ACHN (cell line): ENCODE measurements around the gene CRTC1.
A peak's percentile ranks its signal among the peaks of the same experiment; 100 is the strongest.

Experiments used
- DNase-seq: peaks from one replicate; pipeline ENCODE4 v3.0.0-alpha.2; 2015
- in situ Hi-C: cut with HindIII; loops from 2 replicates; pipeline ENCODE4 v1.10.0; 2017; ENCODE audit warnings: low sequenced_read_pairs, low pct_ligation_motif_present, low pct_unique_long_range_greater_than_20kb

The CRTC1 gene

DNA sequence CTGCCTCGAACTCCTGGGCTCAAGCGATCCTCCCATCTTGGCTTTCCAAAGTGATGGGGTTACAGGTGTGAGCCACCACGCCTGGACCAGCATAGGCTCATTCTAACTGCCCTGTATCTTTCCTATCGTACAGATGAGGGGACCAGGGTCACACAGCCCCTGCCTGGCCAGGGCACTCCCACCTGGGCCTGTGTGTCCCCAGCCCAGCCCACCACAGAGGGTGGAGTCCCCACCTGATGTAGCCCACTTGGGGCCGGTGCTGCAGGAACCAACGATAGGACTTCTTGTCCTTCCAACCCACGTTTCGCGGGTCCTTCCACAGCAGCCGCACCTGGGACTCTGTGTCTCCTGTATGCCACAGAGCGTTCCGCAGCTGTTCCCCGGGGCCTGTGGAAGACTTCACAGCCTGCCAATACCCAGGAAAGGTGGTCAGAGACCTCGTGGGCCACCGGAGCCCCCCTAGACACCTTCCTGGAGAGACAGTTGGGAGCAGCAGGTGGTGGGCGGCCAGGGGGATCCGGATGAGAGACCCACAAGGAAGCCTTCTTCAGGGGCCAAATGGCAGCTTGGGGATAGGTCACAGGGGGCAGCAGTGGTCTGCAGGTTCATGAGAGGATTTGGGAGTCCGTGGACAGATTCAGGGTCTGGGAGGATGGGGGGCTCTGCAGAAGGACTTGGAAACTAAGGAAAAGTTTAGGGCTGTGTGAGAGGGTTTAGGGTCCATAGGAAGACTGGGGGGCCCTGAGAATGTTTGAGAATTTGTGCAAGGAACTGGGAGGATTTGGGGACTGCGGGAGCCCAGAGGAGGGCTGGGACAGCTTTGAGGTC is 100.7 kb downstream of the CRTC1 start:
- no peak for DNase-seq
- in situ Hi-C loops, result no loop called here

DNA sequence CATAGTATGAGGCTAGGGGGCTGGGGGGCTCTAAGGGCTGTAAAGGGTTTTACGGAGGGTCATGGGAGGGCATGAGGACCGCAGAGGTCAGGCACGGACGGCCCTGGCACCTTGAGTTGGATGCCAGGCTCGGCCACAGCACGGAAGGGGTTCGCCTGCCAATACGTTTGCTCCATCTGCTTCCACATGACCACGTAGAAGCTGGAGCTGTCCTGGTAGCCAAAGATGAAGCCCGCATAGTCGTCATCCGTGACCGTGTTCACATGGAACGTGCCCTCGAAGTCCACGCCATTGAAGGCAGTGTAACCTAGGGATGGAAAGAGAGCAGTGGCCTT is 101.3 kb downstream of the CRTC1 start:
- in situ Hi-C loops, result no loop called here
- no peak for DNase-seq

DNA sequence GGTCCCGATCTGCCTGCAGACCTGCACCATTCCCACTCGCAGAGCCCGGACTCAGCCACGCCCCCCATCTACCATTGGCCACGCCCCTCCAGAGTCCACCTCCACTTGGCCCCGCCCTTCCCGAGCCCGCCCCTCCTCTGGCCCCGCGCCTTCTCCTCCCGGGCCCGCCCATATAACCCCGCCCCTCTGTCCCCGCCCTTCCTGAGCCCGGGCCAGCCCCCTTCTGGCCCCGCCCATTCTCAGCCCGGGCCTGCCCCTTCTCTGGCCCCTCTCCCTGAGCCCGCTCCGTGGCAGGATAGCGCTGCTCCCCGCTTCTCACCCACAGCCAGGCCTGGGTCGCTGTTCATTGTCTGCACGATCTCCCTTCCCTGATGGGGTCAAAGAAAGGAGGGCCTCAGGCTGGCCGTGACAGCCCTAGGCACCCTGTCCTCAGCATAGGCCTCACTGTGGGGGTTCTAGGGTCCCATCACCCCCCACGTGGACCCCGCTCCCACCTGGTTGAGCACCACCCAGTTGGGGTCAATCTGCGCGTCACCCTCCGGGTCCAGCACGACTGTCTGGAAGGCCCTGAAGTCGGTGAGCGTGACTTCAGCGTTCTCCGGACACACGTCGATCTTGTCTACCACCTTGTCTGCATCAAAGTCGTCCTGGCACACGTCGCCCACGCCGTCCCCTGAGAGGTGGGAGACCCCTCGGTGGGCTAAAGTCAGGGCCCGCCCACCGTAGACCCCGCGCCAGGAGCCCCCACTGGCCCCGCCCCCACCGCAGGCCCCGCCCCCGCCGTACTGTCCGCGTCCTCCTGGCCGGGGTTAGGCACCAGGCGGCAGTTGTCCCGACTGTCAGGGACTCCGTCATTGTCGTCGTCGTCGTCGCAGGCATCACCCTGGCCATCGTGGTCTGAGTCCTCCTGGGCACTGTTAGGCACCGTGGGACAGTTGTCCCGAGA is 102.0 kb downstream of the CRTC1 start:
- peak; percentile 40 for DNase-seq
- in situ Hi-C loops, result no loop called here

DNA sequence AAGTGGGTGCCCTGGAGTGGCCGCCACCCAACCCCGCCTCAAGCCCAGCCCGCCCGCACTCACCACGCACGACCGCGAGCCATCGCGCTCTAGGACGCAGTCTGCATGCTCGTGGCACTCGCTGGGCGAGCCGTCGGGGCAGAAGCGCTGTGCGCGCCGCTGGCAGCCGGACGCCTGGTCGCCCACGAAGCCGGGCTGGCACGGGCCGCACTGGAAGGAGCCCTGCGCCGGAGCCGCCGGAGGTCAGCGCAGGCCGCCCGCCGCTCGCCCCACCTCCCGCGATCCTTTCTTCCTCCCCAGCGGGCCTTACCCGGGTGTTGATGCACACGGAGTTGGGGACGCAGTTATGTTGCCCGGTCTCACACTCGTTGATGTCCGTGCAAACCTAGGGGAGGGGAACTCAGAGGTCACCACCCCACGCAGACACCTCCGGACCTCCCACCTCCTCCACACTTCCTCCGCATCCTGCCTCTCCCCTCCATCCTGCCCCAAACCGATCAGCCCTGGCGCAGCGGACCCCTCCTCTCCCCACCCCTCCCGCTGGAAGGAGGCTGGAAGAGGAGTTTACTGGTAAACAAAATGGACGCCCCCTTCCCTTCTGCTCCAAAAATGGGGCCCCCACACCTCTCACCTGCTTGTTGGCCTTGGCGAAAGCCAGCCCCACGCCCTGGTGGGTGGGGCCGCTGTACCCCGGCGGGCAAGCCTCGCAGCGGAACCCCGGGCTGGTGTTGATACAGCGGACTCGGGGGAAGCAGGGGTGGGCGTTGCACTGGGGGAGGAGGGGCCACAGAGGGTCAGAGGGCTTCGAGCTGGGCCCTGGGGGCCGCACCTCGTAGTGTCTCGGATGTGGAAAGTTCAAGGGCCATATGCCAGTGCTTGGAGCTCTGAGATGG is 105.3 kb downstream of the CRTC1 start:
- DNase-seq, result no peak
- in situ Hi-C loops, result no loop called here

DNA sequence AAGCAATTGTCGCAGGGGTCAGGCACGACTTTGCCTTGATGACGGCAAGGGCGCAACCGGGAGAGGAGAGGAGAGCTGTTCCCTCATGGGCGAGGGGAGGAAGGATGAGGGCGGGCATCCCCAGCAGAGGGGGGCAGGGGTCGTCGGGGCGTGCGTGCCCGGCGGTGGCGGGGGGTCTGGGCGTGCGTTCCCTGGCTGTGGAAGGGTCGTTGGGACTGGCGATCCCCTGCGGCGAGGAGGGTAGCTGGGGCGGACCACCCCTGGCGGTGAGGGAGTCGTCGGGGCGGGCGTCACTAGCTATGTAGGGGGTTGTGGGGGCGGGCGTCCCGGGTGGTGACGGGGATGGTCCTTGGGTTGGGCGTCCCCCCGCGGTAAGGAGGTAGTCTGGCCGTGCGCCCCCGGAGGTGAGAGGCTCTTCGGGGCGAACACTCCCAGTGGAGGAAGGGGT is 106.0 kb downstream of the CRTC1 start:
- no peak for DNase-seq
- in situ Hi-C loops, result no loop called here

DNA sequence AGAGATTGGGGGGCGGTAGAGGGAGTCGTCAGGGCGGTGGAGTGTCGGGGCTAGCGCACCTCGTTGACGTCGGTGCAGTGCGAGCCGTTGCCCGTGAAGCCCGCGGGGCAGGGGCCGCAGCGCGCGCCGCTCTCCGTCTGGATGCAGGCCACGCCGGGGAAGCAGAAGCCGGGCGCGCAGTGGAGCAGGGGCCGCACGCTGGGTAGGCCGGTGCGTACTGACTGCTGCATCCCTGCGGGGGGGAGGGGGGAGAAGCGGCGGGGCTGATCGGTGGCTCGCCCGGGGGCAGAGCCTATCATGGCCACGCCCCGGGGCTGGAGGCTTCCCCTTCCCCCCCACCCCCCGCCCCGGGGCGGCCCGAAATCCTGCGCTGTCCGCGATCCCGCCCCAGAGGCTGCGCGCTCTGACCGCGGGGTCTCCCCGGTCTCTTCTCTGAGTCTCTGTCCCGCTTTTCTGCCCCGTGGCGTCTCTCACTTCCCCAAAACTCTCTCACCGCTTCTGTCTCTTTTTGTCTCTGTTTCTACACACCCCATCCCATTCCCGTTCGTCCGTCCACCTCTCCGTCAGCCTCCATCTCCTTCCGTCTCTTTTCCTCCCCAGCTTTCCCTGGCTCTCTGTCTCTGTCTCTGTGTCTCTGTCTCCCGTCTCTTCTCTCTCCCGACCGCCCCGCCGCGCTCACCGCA is 106.5 kb downstream of the CRTC1 start:
- in situ Hi-C loops, result no loop called here
- no peak for DNase-seq

DNA sequence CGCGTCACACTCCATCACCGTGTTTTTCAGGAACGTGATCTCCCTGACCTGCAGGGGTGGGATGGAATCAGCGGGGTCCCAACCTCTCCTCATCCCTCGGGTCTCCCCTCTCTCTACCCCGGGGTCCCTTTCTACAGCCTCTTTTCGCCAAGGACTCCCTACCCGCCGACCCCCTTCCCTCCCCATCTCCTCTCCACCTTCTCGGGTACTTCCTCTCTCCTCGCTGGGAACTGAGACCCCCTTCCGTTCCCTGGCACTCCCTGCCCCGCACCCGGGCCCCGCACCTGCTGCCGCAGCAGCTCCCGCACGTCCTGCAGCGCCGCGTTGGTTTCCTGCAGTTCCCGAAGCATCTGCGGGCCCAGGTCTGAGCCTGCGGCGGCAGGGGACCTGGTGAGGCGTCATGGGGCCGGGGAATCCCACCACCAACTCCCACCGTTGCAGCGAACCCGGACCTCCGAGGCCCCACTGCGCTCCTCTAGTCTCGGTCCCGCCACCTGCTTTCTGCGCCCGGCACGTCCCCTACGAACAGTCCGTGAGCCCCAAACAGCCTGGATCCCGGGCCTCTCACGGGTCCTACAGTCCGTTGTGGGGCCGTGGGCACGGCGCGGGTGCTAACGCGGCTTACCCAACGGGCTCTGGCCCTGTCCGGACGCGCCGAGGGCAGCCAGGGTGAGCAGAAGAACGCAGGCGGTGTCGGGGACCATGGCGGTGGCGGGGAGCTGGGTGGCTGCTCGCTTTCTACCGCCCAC is 107.3 kb downstream of the CRTC1 start, which contains the start of gene COMP:
Gene COMP, minus strand, starts transcription at position 740 of the 749 bp plus-strand sequence. Its CDS starts 36 bp downstream, at position 704.
- in situ Hi-C loops, result no loop called here

DNA sequence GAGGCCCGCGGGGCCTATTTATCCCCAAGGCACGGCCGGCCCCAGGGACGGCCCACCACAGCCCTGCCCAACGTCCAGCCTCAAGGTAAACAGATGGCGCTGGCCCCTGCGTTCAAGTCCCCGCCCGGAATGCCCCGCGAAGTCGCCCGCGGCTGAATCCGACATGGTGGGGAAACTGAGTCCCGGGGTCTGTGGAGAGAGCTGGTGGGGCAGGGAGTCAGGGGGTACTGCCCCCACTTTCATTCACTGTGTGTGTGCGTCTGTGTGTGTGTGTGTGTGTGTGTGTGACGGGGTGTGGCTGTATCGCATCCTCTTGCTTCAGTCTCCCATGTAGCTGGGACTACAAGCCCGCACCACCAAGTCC is 107.8 kb downstream of the CRTC1 start:
- in situ Hi-C loops, result no loop called here
- no peak for DNase-seq

More for the DNA sequence above, 107.3 kb downstream of the CRTC1 start, which contains the start of gene COMP:
- DNase-seq, result no peak

DNA sequence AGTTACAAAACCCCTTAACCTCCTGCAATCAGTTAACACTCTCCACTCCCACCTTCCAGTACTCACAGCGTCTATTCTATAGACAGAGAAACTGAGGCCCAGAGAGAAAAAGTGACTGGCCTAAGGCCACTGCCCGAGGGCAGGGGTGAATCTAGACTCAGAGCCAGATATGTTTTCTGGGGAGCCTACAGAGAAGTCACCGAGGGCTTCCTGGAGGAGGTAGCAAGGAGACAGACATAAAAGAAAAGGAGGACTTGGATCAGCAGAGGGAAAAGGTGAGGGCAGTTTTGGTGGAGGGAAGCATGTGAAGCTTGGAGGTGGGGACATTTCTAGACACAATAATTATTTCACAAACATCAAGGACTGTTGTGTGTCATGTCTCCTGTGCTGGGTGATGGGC is 109.2 kb downstream of the CRTC1 start:
- in situ Hi-C loops, result no loop called here
- DNase-seq, result no peak

DNA sequence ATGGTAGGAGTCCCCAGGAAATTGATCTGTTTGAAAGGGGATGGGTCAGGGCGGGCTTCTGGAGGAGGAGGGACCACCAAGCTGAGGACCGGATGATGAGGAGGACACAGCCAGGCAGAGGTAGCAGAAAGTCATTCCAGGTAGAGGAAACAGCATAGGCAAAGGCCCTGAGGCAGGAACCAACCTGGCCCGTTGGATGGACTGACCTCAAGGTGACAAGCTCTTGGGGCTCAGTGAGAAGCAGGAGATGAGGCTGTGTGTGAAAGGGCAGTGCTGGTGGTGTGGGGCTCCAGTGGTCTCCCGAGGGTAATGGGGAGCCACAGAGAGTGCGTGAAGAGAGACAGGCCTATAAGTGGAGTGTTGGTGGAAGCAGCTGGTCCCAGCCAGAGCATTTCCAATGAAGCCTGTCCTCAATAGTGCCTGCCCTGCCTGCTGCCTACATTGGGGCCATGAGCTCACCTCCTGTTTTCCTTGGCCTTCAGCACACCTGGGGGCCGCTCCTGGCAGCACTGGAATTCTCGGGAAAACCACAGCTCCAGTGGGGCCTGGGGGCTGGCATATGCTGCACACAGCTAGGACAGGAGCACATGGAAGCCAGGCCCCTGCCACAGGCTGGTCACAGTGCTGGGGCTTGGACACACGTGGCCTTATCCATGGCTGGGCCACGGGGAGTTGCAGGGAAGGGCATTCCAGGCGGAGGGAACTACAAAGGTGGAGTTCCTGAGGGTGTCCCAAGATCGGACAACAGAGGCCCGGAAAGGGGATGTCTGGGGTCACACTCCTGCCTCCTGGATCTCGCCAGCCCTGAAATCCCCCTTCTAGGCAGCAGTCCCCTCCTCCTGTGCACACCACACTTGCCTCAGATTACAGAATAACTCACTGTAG is 109.9 kb downstream of the CRTC1 start:
- in situ Hi-C loops, result no loop called here
- DNase-seq, result no peak

DNA sequence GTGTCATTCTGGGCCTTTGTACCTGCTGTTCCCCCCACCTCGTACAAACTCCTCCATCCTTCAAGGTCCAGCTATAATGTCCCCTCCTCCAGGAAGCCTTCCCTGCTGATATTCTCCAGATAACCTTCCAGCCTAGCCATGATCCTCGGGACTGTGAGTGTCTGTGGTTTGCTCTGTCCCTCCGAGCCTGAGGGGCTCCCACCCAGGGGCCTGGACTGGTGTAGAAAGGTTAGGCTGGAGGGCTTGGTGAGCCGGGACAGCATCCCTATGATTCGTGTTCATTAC is 110.5 kb downstream of the CRTC1 start:
- in situ Hi-C loops, result no loop called here
- no peak for DNase-seq

DNA sequence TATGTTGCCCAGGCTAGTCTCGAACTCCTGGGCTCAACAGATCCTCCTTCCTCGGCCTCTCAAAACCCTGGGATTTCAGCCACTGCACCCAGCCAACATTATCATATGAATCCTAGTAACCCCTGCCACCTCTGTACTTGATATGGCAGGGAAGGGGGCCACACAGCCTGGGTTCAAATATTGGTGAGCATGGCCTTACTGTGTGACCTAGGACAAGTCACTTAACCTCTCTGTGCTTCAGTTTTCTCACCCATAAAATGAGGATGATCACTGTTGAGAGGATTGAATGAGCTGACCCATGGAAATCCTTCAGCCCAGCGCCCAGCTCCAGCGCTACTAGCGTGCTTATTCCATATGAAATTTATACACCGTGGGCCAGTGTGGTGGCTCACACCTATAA is 111.2 kb downstream of the CRTC1 start:
- in situ Hi-C loops, result no loop called here
- no peak for DNase-seq

DNA sequence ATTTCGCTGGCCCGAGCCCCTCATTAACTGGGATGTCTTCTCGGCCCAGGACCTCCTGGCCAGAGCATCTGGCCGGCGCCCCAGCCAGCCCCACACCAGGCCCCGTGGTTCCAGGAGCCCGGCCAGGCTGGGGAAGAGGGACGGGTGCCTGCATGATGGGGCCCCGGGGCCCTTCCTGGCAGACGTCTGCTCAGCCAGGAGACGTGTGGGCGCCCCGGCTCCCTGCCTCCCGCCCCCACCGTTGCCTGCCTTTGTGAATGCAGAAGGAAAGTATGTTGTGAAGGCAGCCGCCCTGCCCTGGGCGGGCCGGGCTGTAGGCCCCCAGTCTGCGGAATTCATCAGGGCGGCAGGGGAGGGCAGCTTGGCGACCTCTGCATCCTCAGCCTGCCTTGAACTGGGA is 112.1 kb downstream of the CRTC1 start:
- in situ Hi-C loops, result no loop called here
- no peak for DNase-seq

DNA sequence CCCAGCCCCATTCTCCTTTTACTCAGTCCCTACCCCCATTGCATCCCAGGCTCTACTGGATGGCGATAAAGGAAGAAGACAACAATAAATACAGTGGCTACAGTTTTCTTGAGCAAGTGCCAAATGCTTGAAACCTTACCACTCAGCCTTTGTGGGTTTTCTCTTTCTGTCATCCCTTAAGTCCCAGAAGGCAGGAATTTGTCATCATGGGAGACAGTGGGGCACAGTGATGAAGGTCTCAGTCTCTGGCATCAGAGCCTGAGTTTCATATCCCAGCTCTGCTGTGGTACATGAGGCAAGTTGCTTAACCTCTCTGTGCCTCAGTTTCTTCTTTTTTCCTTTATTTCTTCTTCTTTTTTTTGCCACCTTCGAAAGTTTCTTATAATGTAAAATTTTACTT is 112.8 kb downstream of the CRTC1 start:
- in situ Hi-C loops, result no loop called here
- DNase-seq, result no peak

DNA sequence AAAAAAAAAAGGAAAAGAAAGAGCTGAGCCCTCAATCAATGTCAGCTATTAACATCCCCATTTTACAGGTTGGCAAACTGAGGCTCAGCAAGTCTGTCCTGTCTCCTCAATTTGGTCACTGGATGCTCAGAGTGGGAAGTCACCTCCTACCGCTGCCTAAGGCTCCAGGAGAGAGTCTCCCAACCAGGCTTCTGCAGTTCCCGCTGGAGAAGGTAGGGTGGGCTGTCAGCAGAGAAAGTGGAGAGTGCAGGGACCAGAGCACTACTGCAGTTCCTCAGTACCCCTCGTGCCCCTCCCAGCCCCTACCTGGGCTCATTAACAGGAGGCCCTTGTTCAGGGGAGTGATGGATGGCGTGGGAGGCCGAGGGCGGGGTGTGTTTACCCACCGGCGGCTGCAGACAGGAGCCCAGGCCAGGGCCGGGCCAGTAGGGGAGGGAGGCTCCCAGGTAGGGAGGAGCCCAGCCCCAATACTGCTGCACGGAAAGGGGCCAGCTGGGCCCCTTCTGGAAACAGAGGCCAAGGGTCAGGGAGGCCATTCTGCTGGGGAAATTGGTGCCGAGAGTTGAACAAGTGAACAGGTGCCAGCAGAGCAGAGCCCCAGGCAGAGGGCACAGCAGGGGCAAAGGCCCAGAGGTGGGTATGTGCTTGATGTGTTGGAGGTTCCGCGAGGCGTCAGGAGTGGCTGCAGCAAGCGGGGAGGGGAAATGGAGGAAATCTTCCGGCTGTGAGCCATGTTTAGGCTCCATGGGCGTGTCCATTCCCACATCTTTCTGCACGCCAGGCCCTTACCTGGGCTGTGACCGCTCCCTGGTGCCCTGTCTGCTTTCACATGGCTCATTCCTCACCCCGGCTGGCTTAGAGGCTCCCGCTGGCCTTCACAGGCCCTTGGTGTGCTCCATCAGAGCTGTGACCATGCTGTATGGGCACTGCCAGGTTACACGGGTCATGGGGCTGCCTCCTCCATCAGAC is 115.2 kb downstream of the CRTC1 start:
- in situ Hi-C loops, result no loop called here
- no peak for DNase-seq
